B cell (primary cell): ENCODE results near the gene HMGA1. TPM values are rescaled to one million over a fixed set of nuclear protein-coding genes. Genes with fewer than 3 reads are reported as not detected.

Experiments used
- ATAC-seq: fragments of 200-7000 bp; cut with Tn5 transposase; one replicate; pipeline ENCODE4 v1.10.0; 2021; ENCODE audit warnings: low read depth, mild to moderate bottlenecking, moderate number of reproducible peaks, moderate library complexity
- CTCF ChIA-PET: fragments of 350-600 bp; sonication (Branson Sonifier 250); formaldehyde crosslinking; loops from one replicate; lab custom pipeline; 2021; ENCODE audit warnings: antibody characterized with exemption, inconsistent platforms; lab: Charles Lee
- POLR2A ChIA-PET: fragments of 350-600 bp; sonication (Branson Sonifier 250); formaldehyde crosslinking; loops from one replicate; lab custom pipeline; 2021; ENCODE audit warnings: antibody characterized with exemption; lab: Charles Lee
- DNase-seq: peaks from one replicate; pipeline ENCODE4 v3.0.0; 2013
- H2AFZ ChIP-seq: 2 replicates; pipeline ENCODE4 v1.6.1; 2012; ENCODE audit warnings: mild to moderate bottlenecking, low read depth, low read length; ENCODE audit not compliant: insufficient read depth, poor library complexity, severe bottlenecking
- H3K27ac ChIP-seq, 2 donors: 1 replicate in 1 of 2; 2 replicates in 1 of 2; pipeline ENCODE4 v1.5.1; 2012 to 2013; ENCODE audit warnings: low read length in 2 of 2, mild to moderate bottlenecking in 2 of 2, moderate library complexity in 1 of 2
- H3K27me3 ChIP-seq, 4 experiments: fragments of 200-600 bp in 1 of 4; sonication (generic) in 1 of 4; replicated peaks in 1 of 4; 1 replicate in 2 of 4; 2 replicates in 2 of 4; pipeline versions ENCODE4 v1.6.1 to v1.7.0; 2013 to 2016; ENCODE audit warnings: low read length in 3 of 4, mild to moderate bottlenecking in 2 of 4, mixed read lengths in 1 of 4, moderate library complexity in 1 of 4; ENCODE audit not compliant: insufficient read depth in 4 of 4, control insufficient read depth in 3 of 4; ENCODE audit errors: control extremely low read depth in 1 of 4
- H3K36me3 ChIP-seq, 2 experiments: replicated peaks in 1 of 2; 1 replicate in 1 of 2; 2 replicates in 1 of 2; pipeline versions ENCODE4 v1.6.1 to v1.7.1; 2013; ENCODE audit warnings: low read length in 1 of 2; ENCODE audit not compliant: insufficient read depth in 2 of 2, control insufficient read depth in 1 of 2; ENCODE audit errors: control extremely low read depth in 1 of 2, extremely low read depth in 1 of 2
- H3K4me1 ChIP-seq, 2 donors: fragments of 200-600 bp in 1 of 2; sonication (generic) in 1 of 2; 1 replicate in 1 of 2; 2 replicates in 1 of 2; pipeline versions ENCODE4 v1.5.1 to v1.6.1; 2013 to 2017; ENCODE audit warnings: low read length in 2 of 2; ENCODE audit not compliant: control insufficient read depth in 2 of 2, insufficient read depth in 2 of 2
- H3K4me2 ChIP-seq: replicated peaks from 2 replicates; pipeline ENCODE3; 2012; ENCODE audit warnings: mild to moderate bottlenecking, low read depth, low read length; ENCODE audit not compliant: poor library complexity, severe bottlenecking
- H3K4me3 ChIP-seq, 5 experiments: fragments of 200-600 bp in 1 of 5; sonication (generic) in 1 of 5; 1 replicate in 3 of 5; 2 replicates in 2 of 5; pipeline versions ENCODE4 v1.5.1 to v1.7.0; 2011 to 2016; ENCODE audit warnings: low read length in 4 of 5, mild to moderate bottlenecking in 4 of 5, low read depth in 2 of 5, control low read depth in 1 of 5, moderate library complexity in 1 of 5; ENCODE audit not compliant: insufficient read depth in 1 of 5; ENCODE audit errors: control extremely low read depth in 1 of 5, extremely low read depth in 1 of 5
- H3K79me2 ChIP-seq: fragments of 200-600 bp; sonication (generic); one replicate; pipeline ENCODE4 v1.6.0; 2016; ENCODE audit warnings: low read length; ENCODE audit not compliant: control insufficient read depth, insufficient read depth
- H3K9ac ChIP-seq: fragments of 200-600 bp; sonication (generic); 2 replicates; pipeline ENCODE4 v1.6.1; 2017; ENCODE audit warnings: mild to moderate bottlenecking, low read length, moderate library complexity
- H3K9me3 ChIP-seq, 3 donors: one replicate each; pipeline versions ENCODE4 v1.6.1 to v1.7.1; 2013; ENCODE audit warnings: low read length in 2 of 3; ENCODE audit not compliant: control insufficient read depth in 2 of 3, insufficient read depth in 1 of 3; ENCODE audit errors: control extremely low read depth in 1 of 3
- H4K20me1 ChIP-seq: 2 replicates; pipeline ENCODE4 v1.6.0; 2012; ENCODE audit warnings: mild to moderate bottlenecking, low read length; ENCODE audit not compliant: insufficient read depth, control insufficient read depth, poor library complexity, severe bottlenecking
- H3K27ac Mint-ChIP-seq: one replicate; pipeline ENCODE4 v1.8.0; 2021; ENCODE audit warnings: mixed read lengths
- H3K27me3 Mint-ChIP-seq: one replicate; pipeline ENCODE4 v1.8.0; 2021; ENCODE audit warnings: mixed read lengths
- H3K4me1 Mint-ChIP-seq: one replicate; pipeline ENCODE4 v1.8.0; 2021; ENCODE audit warnings: mixed read lengths
- H3K4me3 Mint-ChIP-seq: one replicate; pipeline ENCODE4 v1.8.0; 2021; ENCODE audit warnings: mixed read lengths
- H3K9me3 Mint-ChIP-seq: one replicate; pipeline ENCODE4 v1.8.0; 2022; ENCODE audit warnings: mixed read lengths; ENCODE audit not compliant: insufficient read depth
- EZH2 ChIP-seq: IDR thresholded peaks from 2 replicates; pipeline ENCODE4 v1.6.1; 2012; ENCODE audit warnings: borderline replicate concordance, low read depth, mild to moderate bottlenecking, moderate library complexity, low read length; ENCODE audit not compliant: insufficient read depth, poor library complexity, severe bottlenecking
- WGBS: methylation state at CpG from one replicate; pipeline ENCODE4 v1.1.5; 2013; ENCODE audit warnings: missing lambda C conversion rate; ENCODE audit not compliant: insufficient coverage; 5-methylcytosine and 5-hydroxymethylcytosine counted together
- intact Hi-C: fragments of 100-400 bp; cut with micrococcal nuclease; formaldehyde crosslinking; loops from one replicate; pipeline ENCODE4 v1.10.0; 2022
- polyA plus RNA-seq: library from polyadenylated mRNA; depleted of rRNA; stranded (reverse); fragments of >200 nt; gene quantifications from 2 replicates; pipeline ENCODE4 v1.2.3, GENCODE V29; 2012
- total RNA-seq, 2 donors: library from RNA; stranded (reverse); fragments of 120-200 nt in 1 of 2; gene quantifications; 1 replicate in 1 of 2; 2 replicates in 1 of 2; pipeline versions ENCODE4 v1.2.3 to v1.2.4, GENCODE V29; 2013 to 2022
- TF ChIP-seq, protein P1 (sequence below): fragments of 200-600 bp; IDR thresholded peaks from one replicate; pipeline ENCODE4 v1.8.0; 2022; ENCODE audit warnings: antibody characterized with exemption, mild to moderate bottlenecking

The HMGA1 gene
- total and polyA plus RNA-seq, 2 donors (not counting 1 experiment from before 2014, with no cell fraction given) = 59.6 to 66.4 TPM

DNA sequence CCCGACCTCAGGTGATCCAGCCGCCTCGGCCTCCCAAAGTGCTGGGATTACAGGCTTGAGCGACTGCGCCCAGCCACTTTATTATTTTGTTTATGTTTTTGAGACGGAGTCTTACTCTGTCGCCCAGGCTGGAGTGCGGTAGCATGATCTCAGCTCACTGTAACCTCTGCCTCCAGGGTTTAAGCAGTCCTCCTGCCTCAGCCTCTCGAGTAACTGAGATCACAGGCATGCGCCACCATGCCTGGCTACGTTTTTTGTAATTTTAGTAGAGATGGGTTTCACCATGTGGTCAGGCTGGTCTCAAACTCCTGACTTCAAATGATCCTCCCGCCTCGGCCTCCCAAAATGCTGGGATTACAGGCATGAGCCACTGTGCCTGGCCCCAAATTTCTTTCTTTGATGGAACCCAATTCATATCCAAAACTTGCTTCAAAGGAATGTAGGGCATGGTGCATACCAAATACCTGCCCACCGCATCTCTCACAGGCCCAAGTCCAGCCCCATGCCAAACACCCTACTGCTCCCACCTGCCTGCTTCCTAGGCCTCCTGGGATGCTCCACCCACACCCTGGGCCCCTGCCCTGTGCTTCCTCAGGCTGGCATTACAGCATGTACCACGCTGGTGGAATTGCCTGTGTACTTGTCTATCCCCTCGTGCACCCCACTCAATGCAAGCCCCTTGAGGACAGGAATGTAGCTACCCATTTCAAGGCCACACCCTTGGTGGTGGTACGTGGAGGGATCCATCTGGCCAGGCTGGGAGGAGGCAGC is 4.9 kb upstream of the HMGA1 start:
- no peaks in the 10 kb centered on the region for H3K27me3 ChIP-seq
- no peak for DNase-seq
- POLR2A ChIA-PET = interaction anchor here (0.7 kb wide), 1 partner anchor 21 kb away, joined by 3 read pairs; no protein-coding TSS in a partner anchor
- WGBS = 95% methylated on average over 17 of the region's 17 CpGs
- intact Hi-C loops = loop anchor here (10.0 kb wide), 2 partner anchors 463 to 653 kb away; partner anchors contain the start of genes ANKS1A, ILRUN and TAF11
- no peaks in the 10 kb centered on the region for H4K20me1 ChIP-seq
- H3K9ac ChIP-seq = no peak overlapping the region
- no peak overlapping the region for H3K27ac ChIP-seq
- no peaks in the 10 kb centered on the region for H3K36me3 ChIP-seq
- H3K4me3 ChIP-seq = no peak overlapping the region
- H3K79me2 ChIP-seq = no peaks in the 10 kb centered on the region
- ATAC-seq = no peak
- no peak overlapping the region for H3K4me2 ChIP-seq
- CTCF ChIA-PET = interaction anchor here (0.6 to 1.3 kb wide), 2 partner anchors 13 to 17 kb away, joined by 3 to 4 read pairs; partner anchors contain the start of gene SMIM29
- no peak overlapping the region for H2AFZ ChIP-seq
- H3K9me3 ChIP-seq = peaks cover 0 to 2% (median 0%) of the 10 kb centered on the region in 3 donors
- H3K4me3 Mint-ChIP-seq = no peak overlapping the region
- H3K4me1 Mint-ChIP-seq = peaks cover 26% of the 10 kb centered on the region
- peaks cover 22 to 23% of the 10 kb centered on the region in 2 donors for H3K4me1 ChIP-seq
- H3K27ac Mint-ChIP-seq = no peak overlapping the region
- H3K27me3 Mint-ChIP-seq = no peaks in the 10 kb centered on the region
- TF ChIP-seq, protein P1, sequence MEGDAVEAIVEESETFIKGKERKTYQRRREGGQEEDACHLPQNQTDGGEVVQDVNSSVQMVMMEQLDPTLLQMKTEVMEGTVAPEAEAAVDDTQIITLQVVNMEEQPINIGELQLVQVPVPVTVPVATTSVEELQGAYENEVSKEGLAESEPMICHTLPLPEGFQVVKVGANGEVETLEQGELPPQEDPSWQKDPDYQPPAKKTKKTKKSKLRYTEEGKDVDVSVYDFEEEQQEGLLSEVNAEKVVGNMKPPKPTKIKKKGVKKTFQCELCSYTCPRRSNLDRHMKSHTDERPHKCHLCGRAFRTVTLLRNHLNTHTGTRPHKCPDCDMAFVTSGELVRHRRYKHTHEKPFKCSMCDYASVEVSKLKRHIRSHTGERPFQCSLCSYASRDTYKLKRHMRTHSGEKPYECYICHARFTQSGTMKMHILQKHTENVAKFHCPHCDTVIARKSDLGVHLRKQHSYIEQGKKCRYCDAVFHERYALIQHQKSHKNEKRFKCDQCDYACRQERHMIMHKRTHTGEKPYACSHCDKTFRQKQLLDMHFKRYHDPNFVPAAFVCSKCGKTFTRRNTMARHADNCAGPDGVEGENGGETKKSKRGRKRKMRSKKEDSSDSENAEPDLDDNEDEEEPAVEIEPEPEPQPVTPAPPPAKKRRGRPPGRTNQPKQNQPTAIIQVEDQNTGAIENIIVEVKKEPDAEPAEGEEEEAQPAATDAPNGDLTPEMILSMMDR = no peak
- no peak for TF ChIP-seq EZH2
- no peaks in the 10 kb centered on the region for H3K9me3 Mint-ChIP-seq

DNA sequence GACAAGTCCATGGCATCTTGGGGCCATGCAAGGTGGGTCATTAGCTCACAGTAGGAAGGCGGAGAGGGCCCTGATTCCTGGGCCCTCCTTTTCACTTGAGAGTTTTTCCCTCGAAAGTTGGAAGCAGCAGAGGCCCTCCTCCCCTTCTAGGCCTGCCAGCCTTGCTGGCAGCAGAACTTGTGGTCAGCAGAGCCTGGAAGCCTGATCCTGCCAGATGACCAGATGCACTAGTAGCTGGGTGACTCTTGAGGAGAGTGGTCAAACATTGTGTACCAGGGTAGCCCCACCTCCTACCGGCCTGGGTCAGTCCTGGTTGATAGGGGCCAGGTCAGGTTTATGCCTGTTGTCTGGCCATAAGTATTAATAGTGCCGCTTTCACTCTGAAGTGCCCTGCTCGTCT is 3.8 kb upstream of the HMGA1 start:
- Histone ChIP-seq H3K4me1 (peaks cover 11 to 12% of the 10 kb centered on the region in 2 donors), H3K36me3 (no peaks in the 10 kb centered on the region), H3K4me3 (no peak overlapping the region), H2AFZ (no peak overlapping the region), H3K79me2 (peaks cover 4% of the 10 kb centered on the region), H3K4me2 (no peak overlapping the region), H3K9me3 (no peaks in the 10 kb centered on the region), H4K20me1 (peaks cover 3% of the 10 kb centered on the region), H3K27ac (no peak overlapping the region), H3K9ac (no peak overlapping the region), H3K27me3 (no peaks in the 10 kb centered on the region)
- H3K4me1 Mint-ChIP-seq = peaks cover 14% of the 10 kb centered on the region
- no peaks in the 10 kb centered on the region for H3K9me3 Mint-ChIP-seq
- intact Hi-C loops = loop anchor here (10.0 kb wide), 2 partner anchors 462 to 652 kb away; partner anchors contain the start of genes ANKS1A, ILRUN and TAF11
- ChIA-PET POLR2A (interaction anchor here (1.6 kb wide), 1 partner anchor 9 kb away, joined by 7 read pairs; no protein-coding TSS in a partner anchor), CTCF (interaction anchor here (1.3 to 1.8 kb wide), 2 partner anchors 15 to 37 kb away, joined by 4 to 6 read pairs; partner anchors contain the start of gene SMIM29)
- peak overlapping the region; percentile 23 for H3K27ac Mint-ChIP-seq
- TF ChIP-seq, protein P1 = no peak
- no peak for TF ChIP-seq EZH2
- ATAC-seq = no peak
- H3K27me3 Mint-ChIP-seq = no peaks in the 10 kb centered on the region
- no peak for DNase-seq
- H3K4me3 Mint-ChIP-seq = no peak overlapping the region
- 87% methylated on average over 5 of the region's 5 CpGs for WGBS
